GM23338 (cell line): ENCODE results near the gene SLC39A11.

Experiments
- EZH2 ChIP-seq: fragments of 200-600 bp; sonication (generic); IDR thresholded peaks from one replicate; pipeline ENCODE4 v1.8.0; 2017; ENCODE audit warnings: antibody characterized with exemption, mild to moderate bottlenecking, low read depth; ENCODE audit not compliant: unreplicated experiment
- EZH2phosphoT487 ChIP-seq: fragments of 200-600 bp; sonication (generic); IDR thresholded peaks from one replicate; pipeline ENCODE4 v1.8.1; 2018; ENCODE audit warnings: antibody characterized with exemption; ENCODE audit not compliant: unreplicated experiment
- JUNB ChIP-seq: IDR thresholded peaks from one replicate; pipeline ENCODE4 v1.6.1; 2016; ENCODE audit warnings: antibody characterized with exemption; ENCODE audit not compliant: unreplicated experiment
- TF ChIP-seq, protein P1 (sequence below), 2 experiments: fragments of 200-600 bp in 1 of 2; sonication (generic) in 1 of 2; conservative IDR thresholded peaks; 2 replicates each; pipeline versions ENCODE4 v1.5.1 to v1.6.1; 2016 to 2017; ENCODE audit warnings: antibody characterized with exemption in 2 of 2, low read depth in 2 of 2, mild to moderate bottlenecking in 2 of 2, moderate library complexity in 1 of 2
- TF ChIP-seq, protein P2 (sequence below): fragments of 250-450 bp; sonication (Bioruptor Pico); IDR thresholded peaks from 2 replicates; pipeline ENCODE4 v1.5.0; 2020; ENCODE audit warnings: mild to moderate bottlenecking, moderate library complexity
- TF ChIP-seq, protein P3 (sequence below): IDR thresholded peaks from one replicate; pipeline ENCODE4 v1.6.1; 2018; ENCODE audit warnings: antibody characterized with exemption; ENCODE audit not compliant: unreplicated experiment

- TF ChIP-seq, protein P1, sequence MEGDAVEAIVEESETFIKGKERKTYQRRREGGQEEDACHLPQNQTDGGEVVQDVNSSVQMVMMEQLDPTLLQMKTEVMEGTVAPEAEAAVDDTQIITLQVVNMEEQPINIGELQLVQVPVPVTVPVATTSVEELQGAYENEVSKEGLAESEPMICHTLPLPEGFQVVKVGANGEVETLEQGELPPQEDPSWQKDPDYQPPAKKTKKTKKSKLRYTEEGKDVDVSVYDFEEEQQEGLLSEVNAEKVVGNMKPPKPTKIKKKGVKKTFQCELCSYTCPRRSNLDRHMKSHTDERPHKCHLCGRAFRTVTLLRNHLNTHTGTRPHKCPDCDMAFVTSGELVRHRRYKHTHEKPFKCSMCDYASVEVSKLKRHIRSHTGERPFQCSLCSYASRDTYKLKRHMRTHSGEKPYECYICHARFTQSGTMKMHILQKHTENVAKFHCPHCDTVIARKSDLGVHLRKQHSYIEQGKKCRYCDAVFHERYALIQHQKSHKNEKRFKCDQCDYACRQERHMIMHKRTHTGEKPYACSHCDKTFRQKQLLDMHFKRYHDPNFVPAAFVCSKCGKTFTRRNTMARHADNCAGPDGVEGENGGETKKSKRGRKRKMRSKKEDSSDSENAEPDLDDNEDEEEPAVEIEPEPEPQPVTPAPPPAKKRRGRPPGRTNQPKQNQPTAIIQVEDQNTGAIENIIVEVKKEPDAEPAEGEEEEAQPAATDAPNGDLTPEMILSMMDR (conservative IDR thresholded peaks at IDR 0.05; ENCODE audit: low read depth in 2 of 2): no peak
- TF ChIP-seq JUNB (no peak), EZH2 (no peak), EZH2phosphoT487 (no peak)
- TF ChIP-seq, protein P2, sequence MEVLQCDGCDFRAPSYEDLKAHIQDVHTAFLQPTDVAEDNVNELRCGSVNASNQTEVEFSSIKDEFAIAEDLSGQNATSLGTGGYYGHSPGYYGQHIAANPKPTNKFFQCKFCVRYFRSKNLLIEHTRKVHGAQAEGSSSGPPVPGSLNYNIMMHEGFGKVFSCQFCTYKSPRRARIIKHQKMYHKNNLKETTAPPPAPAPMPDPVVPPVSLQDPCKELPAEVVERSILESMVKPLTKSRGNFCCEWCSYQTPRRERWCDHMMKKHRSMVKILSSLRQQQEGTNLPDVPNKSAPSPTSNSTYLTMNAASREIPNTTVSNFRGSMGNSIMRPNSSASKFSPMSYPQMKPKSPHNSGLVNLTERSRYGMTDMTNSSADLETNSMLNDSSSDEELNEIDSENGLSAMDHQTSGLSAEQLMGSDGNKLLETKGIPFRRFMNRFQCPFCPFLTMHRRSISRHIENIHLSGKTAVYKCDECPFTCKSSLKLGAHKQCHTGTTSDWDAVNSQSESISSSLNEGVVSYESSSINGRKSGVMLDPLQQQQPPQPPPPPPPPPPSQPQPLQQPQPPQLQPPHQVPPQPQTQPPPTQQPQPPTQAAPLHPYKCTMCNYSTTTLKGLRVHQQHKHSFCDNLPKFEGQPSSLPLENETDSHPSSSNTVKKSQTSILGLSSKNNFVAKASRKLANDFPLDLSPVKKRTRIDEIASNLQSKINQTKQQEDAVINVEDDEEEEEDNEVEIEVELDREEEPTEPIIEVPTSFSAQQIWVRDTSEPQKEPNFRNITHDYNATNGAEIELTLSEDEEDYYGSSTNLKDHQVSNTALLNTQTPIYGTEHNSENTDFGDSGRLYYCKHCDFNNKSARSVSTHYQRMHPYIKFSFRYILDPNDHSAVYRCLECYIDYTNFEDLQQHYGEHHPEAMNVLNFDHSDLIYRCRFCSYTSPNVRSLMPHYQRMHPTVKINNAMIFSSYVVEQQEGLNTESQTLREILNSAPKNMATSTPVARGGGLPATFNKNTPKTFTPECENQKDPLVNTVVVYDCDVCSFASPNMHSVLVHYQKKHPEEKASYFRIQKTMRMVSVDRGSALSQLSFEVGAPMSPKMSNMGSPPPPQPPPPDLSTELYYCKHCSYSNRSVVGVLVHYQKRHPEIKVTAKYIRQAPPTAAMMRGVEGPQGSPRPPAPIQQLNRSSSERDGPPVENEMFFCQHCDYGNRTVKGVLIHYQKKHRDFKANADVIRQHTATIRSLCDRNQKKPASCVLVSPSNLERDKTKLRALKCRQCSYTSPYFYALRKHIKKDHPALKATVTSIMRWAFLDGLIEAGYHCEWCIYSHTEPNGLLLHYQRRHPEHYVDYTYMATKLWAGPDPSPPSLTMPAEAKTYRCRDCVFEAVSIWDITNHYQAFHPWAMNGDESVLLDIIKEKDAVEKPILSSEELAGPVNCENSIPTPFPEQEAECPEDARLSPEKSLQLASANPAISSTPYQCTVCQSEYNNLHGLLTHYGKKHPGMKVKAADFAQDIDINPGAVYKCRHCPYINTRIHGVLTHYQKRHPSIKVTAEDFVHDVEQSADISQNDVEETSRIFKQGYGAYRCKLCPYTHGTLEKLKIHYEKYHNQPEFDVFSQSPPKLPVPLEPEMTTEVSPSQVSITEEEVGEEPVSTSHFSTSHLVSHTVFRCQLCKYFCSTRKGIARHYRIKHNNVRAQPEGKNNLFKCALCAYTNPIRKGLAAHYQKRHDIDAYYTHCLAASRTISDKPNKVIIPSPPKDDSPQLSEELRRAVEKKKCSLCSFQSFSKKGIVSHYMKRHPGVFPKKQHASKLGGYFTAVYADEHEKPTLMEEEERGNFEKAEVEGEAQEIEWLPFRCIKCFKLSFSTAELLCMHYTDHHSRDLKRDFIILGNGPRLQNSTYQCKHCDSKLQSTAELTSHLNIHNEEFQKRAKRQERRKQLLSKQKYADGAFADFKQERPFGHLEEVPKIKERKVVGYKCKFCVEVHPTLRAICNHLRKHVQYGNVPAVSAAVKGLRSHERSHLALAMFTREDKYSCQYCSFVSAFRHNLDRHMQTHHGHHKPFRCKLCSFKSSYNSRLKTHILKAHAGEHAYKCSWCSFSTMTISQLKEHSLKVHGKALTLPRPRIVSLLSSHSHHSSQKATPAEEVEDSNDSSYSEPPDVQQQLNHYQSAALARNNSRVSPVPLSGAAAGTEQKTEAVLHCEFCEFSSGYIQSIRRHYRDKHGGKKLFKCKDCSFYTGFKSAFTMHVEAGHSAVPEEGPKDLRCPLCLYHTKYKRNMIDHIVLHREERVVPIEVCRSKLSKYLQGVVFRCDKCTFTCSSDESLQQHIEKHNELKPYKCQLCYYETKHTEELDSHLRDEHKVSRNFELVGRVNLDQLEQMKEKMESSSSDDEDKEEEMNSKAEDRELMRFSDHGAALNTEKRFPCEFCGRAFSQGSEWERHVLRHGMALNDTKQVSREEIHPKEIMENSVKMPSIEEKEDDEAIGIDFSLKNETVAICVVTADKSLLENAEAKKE: no peak
- TF ChIP-seq, protein P3, sequence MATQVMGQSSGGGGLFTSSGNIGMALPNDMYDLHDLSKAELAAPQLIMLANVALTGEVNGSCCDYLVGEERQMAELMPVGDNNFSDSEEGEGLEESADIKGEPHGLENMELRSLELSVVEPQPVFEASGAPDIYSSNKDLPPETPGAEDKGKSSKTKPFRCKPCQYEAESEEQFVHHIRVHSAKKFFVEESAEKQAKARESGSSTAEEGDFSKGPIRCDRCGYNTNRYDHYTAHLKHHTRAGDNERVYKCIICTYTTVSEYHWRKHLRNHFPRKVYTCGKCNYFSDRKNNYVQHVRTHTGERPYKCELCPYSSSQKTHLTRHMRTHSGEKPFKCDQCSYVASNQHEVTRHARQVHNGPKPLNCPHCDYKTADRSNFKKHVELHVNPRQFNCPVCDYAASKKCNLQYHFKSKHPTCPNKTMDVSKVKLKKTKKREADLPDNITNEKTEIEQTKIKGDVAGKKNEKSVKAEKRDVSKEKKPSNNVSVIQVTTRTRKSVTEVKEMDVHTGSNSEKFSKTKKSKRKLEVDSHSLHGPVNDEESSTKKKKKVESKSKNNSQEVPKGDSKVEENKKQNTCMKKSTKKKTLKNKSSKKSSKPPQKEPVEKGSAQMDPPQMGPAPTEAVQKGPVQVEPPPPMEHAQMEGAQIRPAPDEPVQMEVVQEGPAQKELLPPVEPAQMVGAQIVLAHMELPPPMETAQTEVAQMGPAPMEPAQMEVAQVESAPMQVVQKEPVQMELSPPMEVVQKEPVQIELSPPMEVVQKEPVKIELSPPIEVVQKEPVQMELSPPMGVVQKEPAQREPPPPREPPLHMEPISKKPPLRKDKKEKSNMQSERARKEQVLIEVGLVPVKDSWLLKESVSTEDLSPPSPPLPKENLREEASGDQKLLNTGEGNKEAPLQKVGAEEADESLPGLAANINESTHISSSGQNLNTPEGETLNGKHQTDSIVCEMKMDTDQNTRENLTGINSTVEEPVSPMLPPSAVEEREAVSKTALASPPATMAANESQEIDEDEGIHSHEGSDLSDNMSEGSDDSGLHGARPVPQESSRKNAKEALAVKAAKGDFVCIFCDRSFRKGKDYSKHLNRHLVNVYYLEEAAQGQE: no peak
Measured at GRCh38 chr17:72934927-72935326, 157.6 kb downstream of the SLC39A11 start.
